ENCODE data around the gene TOM1L2. TPM values are rescaled to one million over a fixed set of nuclear protein-coding genes. Genes with fewer than 3 reads are reported as not detected.

TOM1L2 gene
- total RNA-seq, 3 donors from 2014 or later (not counting 1 experiment from before 2014, with no cell fraction given) = 35.7 to 43.2 (median 35.7) TPM

GRCh38 chr17:17930674-17931073, 41.5 kb downstream of the TOM1L2 start:
- no peak for DNase-seq
- H3K4me3 ChIP-seq (ENCODE audit: low read length) = no peak overlapping the region
- H3K36me3 Mint-ChIP-seq = no peaks in the 10 kb centered on the region
- H3K27ac ChIP-seq (ENCODE audit: low read length) = no peak overlapping the region
- ATAC-seq = no peak
- TF ChIP-seq, protein P1, sequence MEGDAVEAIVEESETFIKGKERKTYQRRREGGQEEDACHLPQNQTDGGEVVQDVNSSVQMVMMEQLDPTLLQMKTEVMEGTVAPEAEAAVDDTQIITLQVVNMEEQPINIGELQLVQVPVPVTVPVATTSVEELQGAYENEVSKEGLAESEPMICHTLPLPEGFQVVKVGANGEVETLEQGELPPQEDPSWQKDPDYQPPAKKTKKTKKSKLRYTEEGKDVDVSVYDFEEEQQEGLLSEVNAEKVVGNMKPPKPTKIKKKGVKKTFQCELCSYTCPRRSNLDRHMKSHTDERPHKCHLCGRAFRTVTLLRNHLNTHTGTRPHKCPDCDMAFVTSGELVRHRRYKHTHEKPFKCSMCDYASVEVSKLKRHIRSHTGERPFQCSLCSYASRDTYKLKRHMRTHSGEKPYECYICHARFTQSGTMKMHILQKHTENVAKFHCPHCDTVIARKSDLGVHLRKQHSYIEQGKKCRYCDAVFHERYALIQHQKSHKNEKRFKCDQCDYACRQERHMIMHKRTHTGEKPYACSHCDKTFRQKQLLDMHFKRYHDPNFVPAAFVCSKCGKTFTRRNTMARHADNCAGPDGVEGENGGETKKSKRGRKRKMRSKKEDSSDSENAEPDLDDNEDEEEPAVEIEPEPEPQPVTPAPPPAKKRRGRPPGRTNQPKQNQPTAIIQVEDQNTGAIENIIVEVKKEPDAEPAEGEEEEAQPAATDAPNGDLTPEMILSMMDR (IDR thresholded peaks at IDR 0.05) = no peak
- intact Hi-C loops (cut with micrococcal nuclease) = no loop called here
- no peaks in the 10 kb centered on the region for H3K9me3 Mint-ChIP-seq
- H3K4me1 Mint-ChIP-seq = peaks cover 16 to 29% of the 10 kb centered on the region in 2 donors
- H3K27me3 ChIP-seq (ENCODE audit: control insufficient read depth, insufficient read depth, low read length) = no peaks in the 10 kb centered on the region
- H3K4me3 Mint-ChIP-seq = no peak overlapping the region
- no peaks in the 10 kb centered on the region for H3K9me3 ChIP-seq (ENCODE audit: control insufficient read depth, insufficient read depth, low read length)
- H3K27me3 Mint-ChIP-seq (ENCODE audit: low read depth in 2 of 2) = no peaks in the 10 kb centered on the region
- H3K4me1 ChIP-seq (ENCODE audit: control insufficient read depth, insufficient read depth, low read length) = peaks cover 8% of the 10 kb centered on the region
- H3K27ac Mint-ChIP-seq = no peak overlapping the region
- no peaks in the 10 kb centered on the region for H3K36me3 ChIP-seq (ENCODE audit: control insufficient read depth, insufficient read depth, low read length)

GRCh38 chr17:17929655-17930380, 42.4 kb downstream of the TOM1L2 start:
- H3K27ac ChIP-seq (ENCODE audit: low read length) = no peak overlapping the region
- no peaks in the 10 kb centered on the region for H3K9me3 Mint-ChIP-seq
- intact Hi-C loops (cut with micrococcal nuclease) = no loop called here
- peaks cover 7 to 25% of the 10 kb centered on the region in 2 donors for H3K4me1 Mint-ChIP-seq
- 100% methylated on average over 1 of the region's 2 CpGs for WGBS (ENCODE audit: insufficient coverage)
- H3K4me3 ChIP-seq (ENCODE audit: low read length) = no peak overlapping the region
- no peak for ATAC-seq
- no peaks in the 10 kb centered on the region for H3K36me3 ChIP-seq (ENCODE audit: control insufficient read depth, insufficient read depth, low read length)
- peaks cover 2% of the 10 kb centered on the region for H3K4me1 ChIP-seq (ENCODE audit: control insufficient read depth, insufficient read depth, low read length)
- no peak overlapping the region for H3K27ac Mint-ChIP-seq
- no peaks in the 10 kb centered on the region for H3K9me3 ChIP-seq (ENCODE audit: control insufficient read depth, insufficient read depth, low read length)
- no peaks in the 10 kb centered on the region for H3K36me3 Mint-ChIP-seq
- no peaks in the 10 kb centered on the region for H3K27me3 ChIP-seq (ENCODE audit: control insufficient read depth, insufficient read depth, low read length)
- no peak overlapping the region for H3K4me3 Mint-ChIP-seq
- H3K27me3 Mint-ChIP-seq (ENCODE audit: low read depth in 2 of 2) = no peaks in the 10 kb centered on the region
- TF ChIP-seq, protein P1 (IDR thresholded peaks at IDR 0.05) = no peak
- DNase-seq = no peak

DNA sequence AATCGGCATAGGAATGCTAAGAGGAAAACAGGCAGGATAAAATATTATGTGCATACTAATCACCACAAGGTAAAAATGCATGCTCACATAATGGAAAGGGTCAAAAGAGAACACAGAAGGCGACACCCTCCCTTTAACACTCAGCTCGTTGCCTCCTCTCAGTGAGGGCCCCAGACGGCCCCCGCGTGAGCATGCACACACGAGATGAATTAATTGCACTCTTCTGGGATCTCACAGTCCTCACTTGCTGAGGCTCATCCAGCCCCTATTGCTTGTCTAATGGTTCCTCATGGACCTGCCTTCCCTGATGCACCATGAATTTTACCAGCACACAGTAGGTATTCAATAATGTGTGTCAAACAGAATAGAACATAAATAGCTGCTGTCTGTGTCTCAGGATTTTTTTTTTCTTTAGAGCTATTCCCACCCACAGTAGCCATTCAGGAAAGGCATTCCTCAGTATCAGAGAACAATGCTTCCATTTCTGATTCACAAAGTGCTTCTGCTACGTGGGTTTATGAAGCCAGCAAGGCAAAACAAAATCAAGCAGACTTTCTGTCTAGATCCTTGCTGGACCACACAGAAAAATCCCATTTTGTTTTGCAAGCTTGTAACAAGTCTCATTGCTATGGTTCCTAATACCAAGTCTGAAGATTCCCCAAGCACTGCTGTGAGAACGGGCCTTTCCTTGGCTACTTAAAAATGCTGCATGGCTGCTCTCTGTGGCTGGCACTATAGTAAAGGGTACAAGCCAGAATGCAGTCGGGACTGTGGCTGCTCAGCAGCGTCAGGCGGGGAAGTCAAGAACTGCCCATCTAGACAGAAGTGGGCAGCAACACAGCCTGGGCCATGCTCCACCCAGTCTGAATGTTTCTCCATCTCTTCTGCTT, 43.6 kb downstream of the TOM1L2 start:
- intact Hi-C loops (cut with micrococcal nuclease) = no loop called here
- Mint-ChIP-seq H3K27me3 (ENCODE audit: low read depth in 2 of 2) (no peaks in the 10 kb centered on the region), H3K27ac (no peak overlapping the region), H3K9me3 (no peaks in the 10 kb centered on the region), H3K4me3 (no peak overlapping the region), H3K4me1 (peaks cover 5 to 24% of the 10 kb centered on the region in 2 donors), H3K36me3 (no peaks in the 10 kb centered on the region)
- ATAC-seq = no peak
- 94% methylated on average over 11 of the region's 12 CpGs for WGBS (ENCODE audit: insufficient coverage)
- Histone ChIP-seq H3K27ac (ENCODE audit: low read length) (no peak overlapping the region), H3K9me3 (ENCODE audit: control insufficient read depth, insufficient read depth, low read length) (no peaks in the 10 kb centered on the region), H3K36me3 (ENCODE audit: control insufficient read depth, insufficient read depth, low read length) (no peaks in the 10 kb centered on the region), H3K4me1 (ENCODE audit: control insufficient read depth, insufficient read depth, low read length) (no peaks in the 10 kb centered on the region), H3K27me3 (ENCODE audit: control insufficient read depth, insufficient read depth, low read length) (no peaks in the 10 kb centered on the region), H3K4me3 (ENCODE audit: low read length) (no peak overlapping the region)
- TF ChIP-seq, protein P1 (IDR thresholded peaks at IDR 0.05) = no peak
- no peak for DNase-seq

All from natural killer cell (primary cell).